GM21619 (cell line): ENCODE measurements around the gene SIL1.

Experiments
- ATAC-seq: cut with Tn5 transposase; IDR thresholded peaks from one replicate; pipeline ENCODE4 v1.9.1; 2021; ENCODE audit not compliant: unreplicated experiment

Gene SIL1

DNA sequence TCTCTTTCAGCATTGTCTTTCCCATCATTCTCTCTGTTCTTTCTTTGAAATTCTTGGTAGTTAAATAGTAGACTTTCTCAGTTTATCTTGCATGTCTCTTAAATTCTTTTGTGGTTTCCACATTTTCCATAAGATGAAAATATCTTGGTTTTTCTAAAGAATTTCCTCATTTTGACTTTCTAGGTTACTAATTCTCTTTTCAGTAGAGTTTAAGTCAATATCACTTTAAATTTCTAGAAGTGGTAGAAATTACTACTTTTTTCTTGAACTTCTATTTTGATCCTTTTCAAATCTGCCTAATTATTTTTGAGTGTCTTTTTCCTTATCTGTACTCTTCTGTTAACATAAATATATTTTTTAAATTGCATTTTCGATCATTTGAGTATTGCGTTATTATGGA, 299.4 kb downstream of the SIL1 start:
- ATAC-seq = no peak

DNA sequence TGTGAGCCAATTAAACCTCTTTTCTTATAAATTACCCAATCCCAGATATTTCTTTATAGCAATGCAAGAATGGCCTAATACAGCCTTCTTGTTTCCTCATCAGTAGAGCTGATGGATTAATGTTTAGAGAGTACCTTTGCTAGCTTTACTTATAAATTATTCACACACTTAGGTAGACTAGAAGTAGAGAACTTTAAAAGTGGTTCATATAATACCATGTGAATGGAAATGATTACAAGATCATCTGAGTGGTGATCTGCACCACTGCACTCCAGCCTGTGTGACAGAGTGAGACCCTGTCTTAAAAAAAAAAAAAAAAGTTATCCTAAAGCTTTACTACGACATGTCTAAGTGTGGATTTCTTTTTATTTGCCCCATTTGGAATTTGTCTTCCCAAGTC, 299.9 kb downstream of the SIL1 start:
- ATAC-seq = no peak
